Spleen (tissue), 11 donors: Measurements from ENCODE around the gene PRKCD. TPM values are rescaled to one million over a fixed set of nuclear protein-coding genes. Genes with fewer than 3 reads are reported as not detected.

ENCODE experiments used
- DNase-seq: peaks from one replicate; pipeline ENCODE4 v3.0.0-alpha.2; 2020
- H3K27ac ChIP-seq, 8 donors: fragments of 200-600 bp; sonication (generic) in 7 of 8; 1 replicate in 4 of 8; 2 replicates in 4 of 8; pipeline versions ENCODE4 v1.5.0 to v1.8.0; 2016 to 2021; ENCODE audit warnings: inconsistent platforms in 4 of 8, mild to moderate bottlenecking in 4 of 8, moderate library complexity in 1 of 8
- H3K27me3 ChIP-seq, 7 donors: fragments of 200-600 bp; sonication (generic) in 6 of 7; replicated peaks in 1 of 7; 1 replicate in 4 of 7; 2 replicates in 3 of 7; pipeline versions ENCODE4 v1.5.0 to v1.8.0; 2016 to 2021; ENCODE audit warnings: inconsistent platforms in 3 of 7, mild to moderate bottlenecking in 1 of 7
- H3K36me3 ChIP-seq, 6 donors: fragments of 200-600 bp; sonication (generic) in 5 of 6; 1 replicate in 4 of 6; 2 replicates in 2 of 6; pipeline versions ENCODE4 v1.5.0 to v1.8.0; 2016 to 2021; ENCODE audit warnings: inconsistent platforms in 2 of 6
- H3K4me1 ChIP-seq, 6 donors: fragments of 200-600 bp; sonication (generic) in 5 of 6; 1 replicate in 3 of 6; 2 replicates in 3 of 6; pipeline versions ENCODE4 v1.5.0 to v1.8.0; 2016 to 2021; ENCODE audit warnings: inconsistent platforms in 3 of 6
- H3K4me3 ChIP-seq, 8 donors: fragments of 200-600 bp; sonication (generic) in 7 of 8; 1 replicate in 4 of 8; 2 replicates in 4 of 8; pipeline versions ENCODE4 v1.5.0 to v1.8.0; 2016 to 2021; ENCODE audit warnings: inconsistent platforms in 4 of 8, mild to moderate bottlenecking in 4 of 8, moderate library complexity in 2 of 8
- H3K9me3 ChIP-seq, 8 donors: fragments of 200-600 bp; sonication (generic) in 7 of 8; 1 replicate in 4 of 8; 2 replicates in 4 of 8; pipeline versions ENCODE4 v1.5.0 to v1.8.0; 2016 to 2021; ENCODE audit warnings: inconsistent platforms in 4 of 8
- POLR2A ChIP-seq, 3 donors: fragments of 450-650 bp; IDR thresholded peaks; one replicate each; pipeline ENCODE4 v1.5.1; 2017; ENCODE audit warnings: antibody characterized with exemption in 3 of 3, mild to moderate bottlenecking in 1 of 3
- POLR2AphosphoS5 ChIP-seq, 3 donors: sonication (generic); formaldehyde crosslinking; IDR thresholded peaks; one replicate each; pipeline ENCODE4 v1.5.1; 2017; ENCODE audit warnings: antibody characterized with exemption in 3 of 3
- WGBS, 5 donors: extraction: QIAGEN DNeasy Blood & Tissue Kit in 3 of 5; methylation state at CpG; one replicate each; pipeline versions ENCODE4 v1.1.5 to v1.1.7; 2013 to 2018; 5-methylcytosine and 5-hydroxymethylcytosine counted together
- intact Hi-C: fragments of 100-400 bp; cut with DNase I; formaldehyde crosslinking; loops from one replicate; pipeline ENCODE4 v1.15.0; 2023; ENCODE audit warnings: low total_unique reads
- polyA plus RNA-seq, 3 donors: library from polyadenylated mRNA; stranded (reverse); fragments of 200-250 nt; gene quantifications; one replicate each; pipeline ENCODE4 v1.2.1, GENCODE V29; 2013
- total RNA-seq, 7 donors: library from RNA; depleted of rRNA in 3 of 7; stranded (reverse); fragments of >200 nt in 3 of 7; fragmentation: NEBNext Ultra II Directional in 4 of 7; extraction: Animal tissue kit (Norgen Biotek cat#: 25700) in 4 of 7; gene quantifications; one replicate each; pipeline versions ENCODE4 v1.1.0 to v1.2.1, GENCODE V29; 2016 to 2021
- TF ChIP-seq, protein P1 (sequence below), 11 experiments: fragments of 200-600 bp in 7 of 11; fragments of 450-650 bp in 4 of 11; sonication (generic) in 4 of 11; IDR thresholded peaks in 8 of 11; conservative IDR thresholded peaks in 3 of 11; 1 replicate in 7 of 11; 2 replicates in 4 of 11; pipeline versions ENCODE4 v1.4.0 to v1.8.0; 2016 to 2021; ENCODE audit warnings: antibody characterized with exemption in 11 of 11, inconsistent platforms in 4 of 11, mild to moderate bottlenecking in 1 of 11
- donor health status: healthy with polysubstance abuse.
- donor health status: DM: no; HTN: no; CAD: no; lungs with moderate emphysema.
- donor health status: DM: no; HTN: no; CAD: no.
- donor health status: Bipolar disorder and iron deficiency.
- donor health status: healthy.
- donor health status: DM: no; HTN: no; CAD: no.
- donor health status: DM: yes; HTN: yes; CAD: no.

Gene PRKCD
- total and polyA plus RNA-seq, 10 donors = 22.2 to 100 (median 48.5) TPM

- no peaks in the 10 kb centered on the region for H3K36me3 ChIP-seq
- peaks cover 0 to 46% (median 14%) of the 10 kb centered on the region in 6 donors for H3K4me1 ChIP-seq
- TF ChIP-seq POLR2A (IDR thresholded peaks at IDR 0.05) (no peak), POLR2AphosphoS5 (IDR thresholded peaks at IDR 0.05) (no peak)
- TF ChIP-seq, protein P1, sequence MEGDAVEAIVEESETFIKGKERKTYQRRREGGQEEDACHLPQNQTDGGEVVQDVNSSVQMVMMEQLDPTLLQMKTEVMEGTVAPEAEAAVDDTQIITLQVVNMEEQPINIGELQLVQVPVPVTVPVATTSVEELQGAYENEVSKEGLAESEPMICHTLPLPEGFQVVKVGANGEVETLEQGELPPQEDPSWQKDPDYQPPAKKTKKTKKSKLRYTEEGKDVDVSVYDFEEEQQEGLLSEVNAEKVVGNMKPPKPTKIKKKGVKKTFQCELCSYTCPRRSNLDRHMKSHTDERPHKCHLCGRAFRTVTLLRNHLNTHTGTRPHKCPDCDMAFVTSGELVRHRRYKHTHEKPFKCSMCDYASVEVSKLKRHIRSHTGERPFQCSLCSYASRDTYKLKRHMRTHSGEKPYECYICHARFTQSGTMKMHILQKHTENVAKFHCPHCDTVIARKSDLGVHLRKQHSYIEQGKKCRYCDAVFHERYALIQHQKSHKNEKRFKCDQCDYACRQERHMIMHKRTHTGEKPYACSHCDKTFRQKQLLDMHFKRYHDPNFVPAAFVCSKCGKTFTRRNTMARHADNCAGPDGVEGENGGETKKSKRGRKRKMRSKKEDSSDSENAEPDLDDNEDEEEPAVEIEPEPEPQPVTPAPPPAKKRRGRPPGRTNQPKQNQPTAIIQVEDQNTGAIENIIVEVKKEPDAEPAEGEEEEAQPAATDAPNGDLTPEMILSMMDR (IDR thresholded peaks at IDR 0.05 in 8 of 11, conservative IDR thresholded peaks at IDR 0.05 in 3 of 11) = no peak
- no peak overlapping the region for H3K4me3 ChIP-seq
- H3K27ac ChIP-seq = no peak overlapping the region
- H3K27me3 ChIP-seq = peaks cover 0 to 51% (median 9%) of the 10 kb centered on the region in 7 donors
- intact Hi-C loops = no loop called here
- 68 to 86% (median 81%) methylated on average over 3 of the region's 3 CpGs for WGBS, 5 donors
- no peaks in the 10 kb centered on the region for H3K9me3 ChIP-seq
- no peak for DNase-seq
Observed at GRCh38 chr3:53153264-53153823, 7.7 kb upstream of the PRKCD start.

DNA sequence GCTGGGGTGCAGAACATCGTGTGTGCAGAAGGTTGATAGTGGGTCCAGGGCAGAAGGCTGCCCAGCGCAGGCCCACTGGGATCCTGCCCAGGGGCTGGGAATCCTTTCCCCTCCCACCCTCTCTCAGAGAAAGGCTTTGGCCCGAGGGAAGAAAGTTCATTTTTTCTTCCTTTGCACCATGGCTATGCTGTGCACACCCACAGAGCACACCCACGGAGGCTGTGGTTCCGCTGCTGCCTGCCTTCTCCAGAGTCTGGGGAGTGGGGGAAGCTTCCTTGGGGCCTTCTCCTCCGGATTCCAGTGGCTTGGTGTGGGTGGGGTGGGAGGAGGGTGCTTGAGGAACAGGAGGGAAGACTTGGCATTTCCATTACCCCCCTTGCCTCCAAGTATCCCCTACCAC is 7.0 kb upstream of the PRKCD start:
- no peaks in the 10 kb centered on the region for H3K9me3 ChIP-seq
- H3K36me3 ChIP-seq = no peaks in the 10 kb centered on the region
- no peak overlapping the region for H3K4me3 ChIP-seq
- H3K27ac ChIP-seq = no peak overlapping the region
- DNase-seq = no peak
- H3K4me1 ChIP-seq = peaks cover 0 to 52% (median 19%) of the 10 kb centered on the region in 6 donors
- 72 to 83% (median 75%) methylated on average over 6 of the region's 6 CpGs for WGBS, 5 donors
- intact Hi-C loops = no loop called here
- peaks cover 0 to 51% (median 9%) of the 10 kb centered on the region in 7 donors for H3K27me3 ChIP-seq
- TF ChIP-seq, protein P1 (IDR thresholded peaks at IDR 0.05 in 8 of 11, conservative IDR thresholded peaks at IDR 0.05 in 3 of 11) = no peak
- TF ChIP-seq POLR2AphosphoS5 (IDR thresholded peaks at IDR 0.05) = no peak
- no peak for TF ChIP-seq POLR2A (IDR thresholded peaks at IDR 0.05)

GRCh38 chr3:53154881-53155285 is 6.1 kb upstream of the PRKCD start:
- Histone ChIP-seq H3K36me3 (no peaks in the 10 kb centered on the region), H3K27me3 (peaks cover 0 to 51% (median 9%) of the 10 kb centered on the region in 7 donors), H3K27ac (no peak overlapping the region), H3K4me3 (no peak overlapping the region), H3K9me3 (no peaks in the 10 kb centered on the region), H3K4me1 (peaks cover 0 to 61% (median 28%) of the 10 kb centered on the region in 6 donors)
- DNase-seq = no peak
- intact Hi-C loops = no loop called here
- TF ChIP-seq POLR2AphosphoS5 (IDR thresholded peaks at IDR 0.05) = no peak
- TF ChIP-seq, protein P1 (IDR thresholded peaks at IDR 0.05 in 8 of 11, conservative IDR thresholded peaks at IDR 0.05 in 3 of 11) = no peak
- TF ChIP-seq POLR2A (IDR thresholded peaks at IDR 0.05) = no peak
- WGBS, 5 donors = 77 to 95% (median 89%) methylated on average over 3 to 4 of the region's 4 CpGs

GRCh38 chr3:53155760-53156159 is 5.2 kb upstream of the PRKCD start:
- no peak for TF ChIP-seq POLR2AphosphoS5 (IDR thresholded peaks at IDR 0.05)
- TF ChIP-seq, protein P1 (IDR thresholded peaks at IDR 0.05 in 8 of 11, conservative IDR thresholded peaks at IDR 0.05 in 3 of 11) = no peak
- no peak for TF ChIP-seq POLR2A (IDR thresholded peaks at IDR 0.05)
- intact Hi-C loops = no loop called here
- H3K27ac ChIP-seq = no peak overlapping the region
- peaks cover 0 to 51% (median 9%) of the 10 kb centered on the region in 7 donors for H3K27me3 ChIP-seq
- H3K4me1 ChIP-seq = peaks cover 8 to 65% (median 33%) of the 10 kb centered on the region in 6 donors
- 86 to 91% (median 90%) methylated on average over 5 to 6 of the region's 6 CpGs for whole genome bisulfite sequencing, 5 donors
- no peaks in the 10 kb centered on the region for H3K9me3 ChIP-seq
- no peak for DNase-seq
- no peak overlapping the region for H3K4me3 ChIP-seq
- H3K36me3 ChIP-seq = no peaks in the 10 kb centered on the region
